ENCODE results near the gene CIB2.
A peak's percentile ranks its signal among the peaks of the same experiment; 100 is the strongest.

Gene CIB2

DNA sequence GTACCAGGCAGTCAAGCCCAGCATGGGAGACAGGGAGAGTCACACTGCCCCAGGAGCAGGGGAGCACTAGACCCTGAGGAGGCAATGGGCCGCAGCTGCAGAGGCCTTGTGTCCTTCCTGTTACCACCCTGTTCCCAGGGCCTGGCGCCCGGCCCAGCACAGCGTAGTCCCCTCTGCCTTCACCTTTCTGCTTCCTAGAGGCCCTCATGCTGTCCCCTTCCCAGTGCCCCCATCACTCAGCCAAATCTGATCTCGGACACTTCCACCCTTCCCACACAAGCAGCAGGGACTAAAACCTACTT, 46.8 kb downstream of the CIB2 start:
- TF ChIP-seq, protein P1, sequence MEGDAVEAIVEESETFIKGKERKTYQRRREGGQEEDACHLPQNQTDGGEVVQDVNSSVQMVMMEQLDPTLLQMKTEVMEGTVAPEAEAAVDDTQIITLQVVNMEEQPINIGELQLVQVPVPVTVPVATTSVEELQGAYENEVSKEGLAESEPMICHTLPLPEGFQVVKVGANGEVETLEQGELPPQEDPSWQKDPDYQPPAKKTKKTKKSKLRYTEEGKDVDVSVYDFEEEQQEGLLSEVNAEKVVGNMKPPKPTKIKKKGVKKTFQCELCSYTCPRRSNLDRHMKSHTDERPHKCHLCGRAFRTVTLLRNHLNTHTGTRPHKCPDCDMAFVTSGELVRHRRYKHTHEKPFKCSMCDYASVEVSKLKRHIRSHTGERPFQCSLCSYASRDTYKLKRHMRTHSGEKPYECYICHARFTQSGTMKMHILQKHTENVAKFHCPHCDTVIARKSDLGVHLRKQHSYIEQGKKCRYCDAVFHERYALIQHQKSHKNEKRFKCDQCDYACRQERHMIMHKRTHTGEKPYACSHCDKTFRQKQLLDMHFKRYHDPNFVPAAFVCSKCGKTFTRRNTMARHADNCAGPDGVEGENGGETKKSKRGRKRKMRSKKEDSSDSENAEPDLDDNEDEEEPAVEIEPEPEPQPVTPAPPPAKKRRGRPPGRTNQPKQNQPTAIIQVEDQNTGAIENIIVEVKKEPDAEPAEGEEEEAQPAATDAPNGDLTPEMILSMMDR (IDR thresholded peaks at IDR 0.05) = no peak
- no peak for DNase-seq (ENCODE audit: low spot score)
- H3K27ac ChIP-seq = no peak overlapping the region
- H3K4me3 ChIP-seq = no peak overlapping the region

DNA sequence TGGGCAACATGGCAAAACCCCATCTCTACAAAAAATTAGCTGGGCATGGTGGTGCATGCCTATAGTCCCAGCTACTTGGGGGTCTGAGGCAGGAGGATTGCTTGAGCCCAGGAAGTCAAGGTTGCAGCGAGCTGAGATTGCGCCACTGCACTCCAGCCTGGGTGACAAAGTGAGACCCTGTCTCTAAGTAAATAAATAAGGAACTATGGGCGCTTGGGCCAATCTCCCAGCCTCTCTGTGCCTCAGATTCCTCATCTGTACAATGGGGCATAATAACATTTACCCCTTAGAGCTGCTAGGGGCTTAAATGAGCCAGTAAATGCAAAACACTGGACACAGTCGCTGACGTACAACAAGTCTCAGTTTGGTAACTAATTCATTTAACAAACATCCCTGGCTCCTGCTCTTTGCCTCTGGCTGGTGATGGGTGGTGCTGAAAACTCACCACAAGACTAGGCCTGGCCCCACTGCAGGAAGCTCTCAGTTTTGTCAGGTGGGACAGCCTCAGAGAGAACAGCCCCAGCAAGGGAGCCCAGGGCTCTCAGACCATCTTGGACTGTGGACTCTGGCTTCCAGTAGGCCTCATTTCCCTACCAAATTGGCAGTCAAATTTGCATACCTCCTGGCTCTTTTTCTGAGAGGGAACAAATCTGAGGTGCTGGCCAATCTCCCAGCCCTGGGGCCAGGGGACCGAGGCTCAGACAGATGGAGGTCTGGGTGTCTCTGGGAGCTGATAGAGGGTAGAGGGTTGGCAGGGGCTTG, 47.4 kb downstream of the CIB2 start:
- DNase-seq (ENCODE audit: low spot score) = no peak
- no peak overlapping the region for H3K4me3 ChIP-seq
- H3K27ac ChIP-seq = no peak overlapping the region
- TF ChIP-seq, protein P1 (IDR thresholded peaks at IDR 0.05) = no peak

DNA sequence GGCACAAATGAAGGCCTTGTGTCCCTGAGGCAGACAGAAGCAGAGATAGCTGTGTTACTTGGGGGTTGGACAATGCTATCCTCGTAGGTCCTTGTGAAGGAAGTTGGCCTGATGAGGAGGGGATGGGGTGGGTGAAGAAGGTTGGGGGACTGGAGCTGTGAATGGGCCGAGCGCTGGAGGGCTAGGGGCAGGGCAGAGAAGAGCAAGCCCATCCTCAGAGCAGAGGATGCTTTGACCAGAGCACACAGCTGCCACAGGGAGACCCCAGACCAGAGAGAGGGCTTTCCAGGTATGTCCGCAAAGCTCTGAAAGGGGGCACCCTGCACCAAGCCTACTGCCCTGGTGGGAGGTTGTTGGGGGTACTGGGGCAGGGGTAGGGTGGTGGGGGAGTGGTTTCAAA, 48.1 kb downstream of the CIB2 start:
- TF ChIP-seq, protein P1 (IDR thresholded peaks at IDR 0.05) = no peak
- H3K27ac ChIP-seq = no peak overlapping the region
- no peak overlapping the region for H3K4me3 ChIP-seq
- no peak for DNase-seq (ENCODE audit: low spot score)

DNA sequence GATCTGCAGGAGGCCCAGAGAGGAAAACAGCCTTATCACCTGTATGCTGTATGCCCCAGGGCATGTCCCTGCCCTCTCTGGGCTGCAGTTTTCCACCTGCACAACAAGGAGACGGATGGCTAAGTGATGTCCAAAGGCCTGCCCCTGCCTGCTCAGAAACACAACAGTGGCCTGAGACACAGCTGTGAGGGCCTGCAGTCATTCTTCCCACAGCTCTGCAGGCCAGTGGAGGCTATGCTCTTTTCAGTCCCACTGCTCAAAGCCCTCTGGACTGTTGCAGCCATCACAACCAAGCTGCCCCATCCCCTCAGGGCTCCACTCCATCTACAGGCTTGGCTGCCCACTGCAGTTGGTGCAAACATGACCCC, 48.5 kb downstream of the CIB2 start:
- Histone ChIP-seq H3K27ac (peak overlapping the region in 1 of 2 donors; percentile 9), H3K4me3 (no peak overlapping the region)
- TF ChIP-seq, protein P1 (IDR thresholded peaks at IDR 0.05) = no peak
- DNase-seq (ENCODE audit: low spot score) = no peak

DNA sequence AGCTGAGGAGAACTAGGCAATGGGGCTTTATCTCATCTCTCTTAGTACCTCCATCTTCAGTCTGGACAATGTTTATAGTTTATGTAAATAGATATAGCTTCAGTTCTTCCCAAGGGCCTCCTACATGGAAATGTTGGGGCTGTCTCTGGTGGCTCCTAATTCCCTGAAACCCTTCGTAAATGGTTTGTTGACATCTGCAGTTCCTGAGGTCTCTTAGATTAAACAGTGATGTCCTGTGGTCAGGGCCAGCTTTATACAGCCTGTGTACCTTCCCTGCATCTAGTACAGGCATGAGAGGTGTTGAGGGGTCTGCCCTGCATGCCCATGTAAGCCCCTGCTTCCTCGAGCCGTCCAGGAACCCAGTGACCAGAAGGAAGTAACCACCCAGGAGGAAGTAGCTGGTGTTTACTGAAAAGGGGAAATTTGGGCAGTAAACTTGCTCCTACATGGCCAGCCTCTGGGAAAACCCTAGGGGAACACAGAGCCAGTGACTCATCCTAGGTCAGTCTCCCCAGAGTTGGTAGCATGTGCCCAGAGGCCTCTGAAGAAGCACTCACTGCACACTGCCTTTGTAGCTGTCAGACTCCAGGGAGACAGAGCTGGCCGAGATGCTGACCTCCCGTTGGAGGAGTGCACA, 49.0 kb downstream of the CIB2 start:
- TF ChIP-seq, protein P1 (IDR thresholded peaks at IDR 0.05) = no peak
- peak overlapping the region in 1 of 2 donors; percentile 9 for H3K27ac ChIP-seq
- H3K4me3 ChIP-seq = no peak overlapping the region
- no peak for DNase-seq (ENCODE audit: low spot score)

DNA sequence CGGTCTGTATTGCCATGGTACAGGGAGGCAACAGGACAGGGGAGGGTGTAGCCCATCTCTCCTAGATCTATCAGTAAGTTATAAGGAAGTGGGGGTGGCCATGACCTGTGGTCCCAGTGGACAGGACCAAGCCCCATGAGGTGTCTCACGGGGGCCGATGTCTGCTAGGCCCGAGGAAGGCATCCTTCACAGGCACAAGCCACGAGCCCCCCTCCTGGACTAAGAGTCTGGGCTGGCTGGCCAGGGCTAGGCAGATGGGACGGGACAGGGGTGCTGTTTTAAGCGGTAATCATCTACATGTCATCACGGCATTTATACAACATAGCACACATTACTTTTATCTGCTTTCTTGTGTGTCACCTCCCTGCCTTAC, 51.2 kb downstream of the CIB2 start:
- Histone ChIP-seq H3K27ac (no peak overlapping the region), H3K4me3 (no peak overlapping the region)
- no peak for DNase-seq (ENCODE audit: low spot score)
- TF ChIP-seq, protein P1 (IDR thresholded peaks at IDR 0.05) = no peak

Measured in coronary artery (tissue), 2 donors.